NCI-H1092 treated with DMSO at 0.1 percent for 48 hours (cell line): ENCODE data around the gene SLC12A8.

ENCODE experiments used
- DNase-seq: peaks from one replicate; lab custom pipeline; 2025; lab: John Stamatoyannopoulos, UW

SLC12A8 gene

GRCh38 chr3:125076464-125076863, 136.1 kb downstream of the SLC12A8 start:
- no peak for DNase-seq

DNA sequence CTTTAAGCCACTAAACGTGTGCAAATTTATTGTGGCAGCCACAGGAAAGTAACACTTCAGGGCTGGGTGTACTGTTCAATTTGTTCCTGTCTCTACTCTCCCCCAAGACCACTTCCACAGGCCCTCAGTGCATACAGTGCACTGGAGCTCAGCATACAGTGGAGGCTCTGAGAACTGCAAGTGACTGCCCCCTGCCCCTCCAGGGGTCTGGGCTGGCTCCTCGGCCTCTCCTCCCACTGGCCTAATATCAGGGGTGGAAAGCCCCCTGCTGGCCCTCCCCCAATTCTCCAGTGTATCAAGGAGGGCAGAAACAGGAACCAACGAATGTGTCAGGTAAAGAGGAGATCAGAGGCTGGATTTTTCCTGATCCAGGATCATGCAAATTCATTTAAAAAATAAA, 136.8 kb downstream of the SLC12A8 start:
- no peak for DNase-seq

DNA sequence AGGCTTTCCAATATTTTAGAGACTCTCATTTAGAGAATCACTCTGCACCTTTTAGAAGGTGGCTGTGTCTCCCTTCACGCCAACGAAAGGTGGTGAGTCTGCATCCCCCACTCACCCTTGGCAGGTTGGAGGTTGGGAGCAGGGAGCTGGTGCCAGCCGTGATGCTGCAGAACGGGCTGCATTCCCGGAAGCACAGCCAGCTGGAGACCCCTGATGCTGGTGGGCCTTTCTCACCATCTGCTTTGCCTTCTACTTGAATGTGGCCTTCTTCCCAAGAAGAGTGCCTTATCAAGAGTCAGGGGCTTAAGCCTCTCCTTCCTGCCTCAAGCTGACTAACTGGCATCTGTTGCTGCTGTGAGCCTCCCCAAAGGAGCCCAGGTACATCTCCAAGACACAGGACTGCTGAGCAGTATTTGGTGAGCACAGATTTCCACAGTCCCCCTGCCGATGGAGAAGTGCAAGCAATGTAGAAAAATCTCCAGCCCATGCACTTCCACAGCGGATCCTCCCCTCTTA, 139.1 kb downstream of the SLC12A8 start:
- no peak for DNase-seq

DNA sequence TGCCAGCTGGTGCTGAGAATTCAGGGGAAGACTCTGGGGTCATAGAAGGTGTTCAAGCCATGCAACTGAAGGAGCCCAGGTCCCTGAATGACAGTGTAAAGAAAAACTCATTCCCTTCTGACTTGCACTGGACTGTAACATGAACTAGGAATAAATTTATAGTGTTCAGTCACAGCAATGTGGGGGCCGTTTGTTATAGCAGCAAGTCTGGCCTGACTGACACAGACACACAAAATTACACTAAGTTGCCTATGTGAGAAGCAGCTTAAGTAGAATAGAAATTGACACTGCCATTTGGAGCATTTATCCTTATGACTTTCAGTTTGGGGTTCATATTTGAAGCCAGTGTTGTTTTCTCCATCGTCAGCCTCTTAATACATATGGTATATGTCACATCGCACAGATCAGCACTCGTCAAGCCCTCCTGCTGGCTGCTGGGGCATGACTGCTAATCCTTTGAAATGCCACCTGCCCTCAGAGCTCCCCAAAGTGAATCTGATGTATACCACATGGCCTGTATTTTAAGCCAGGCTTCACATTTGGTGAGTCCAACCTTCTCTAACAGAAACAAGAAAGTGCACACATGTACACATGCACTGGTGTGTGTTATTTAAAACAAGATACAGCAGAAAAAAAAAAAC, 139.7 kb downstream of the SLC12A8 start:
- DNase-seq = no peak

DNA sequence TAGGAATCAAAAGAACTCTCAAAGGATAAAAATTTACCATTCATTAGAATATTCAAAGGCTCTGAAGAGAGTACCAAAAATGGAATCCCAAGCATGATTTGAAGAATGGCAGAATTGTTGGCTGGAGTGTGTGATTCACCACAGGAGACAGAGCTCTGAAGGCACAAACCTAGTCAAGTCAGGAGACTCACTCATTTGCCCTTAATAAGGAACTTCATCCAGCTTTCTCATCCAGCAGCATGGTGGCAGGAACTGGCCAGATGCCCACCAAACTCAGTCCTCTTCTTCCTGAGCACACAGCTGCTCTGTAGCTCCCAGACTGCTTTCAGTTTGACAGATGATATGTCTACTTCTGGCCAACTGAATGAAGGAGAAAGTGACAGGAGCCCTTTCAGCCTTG, 140.2 kb downstream of the SLC12A8 start:
- no peak for DNase-seq

DNA sequence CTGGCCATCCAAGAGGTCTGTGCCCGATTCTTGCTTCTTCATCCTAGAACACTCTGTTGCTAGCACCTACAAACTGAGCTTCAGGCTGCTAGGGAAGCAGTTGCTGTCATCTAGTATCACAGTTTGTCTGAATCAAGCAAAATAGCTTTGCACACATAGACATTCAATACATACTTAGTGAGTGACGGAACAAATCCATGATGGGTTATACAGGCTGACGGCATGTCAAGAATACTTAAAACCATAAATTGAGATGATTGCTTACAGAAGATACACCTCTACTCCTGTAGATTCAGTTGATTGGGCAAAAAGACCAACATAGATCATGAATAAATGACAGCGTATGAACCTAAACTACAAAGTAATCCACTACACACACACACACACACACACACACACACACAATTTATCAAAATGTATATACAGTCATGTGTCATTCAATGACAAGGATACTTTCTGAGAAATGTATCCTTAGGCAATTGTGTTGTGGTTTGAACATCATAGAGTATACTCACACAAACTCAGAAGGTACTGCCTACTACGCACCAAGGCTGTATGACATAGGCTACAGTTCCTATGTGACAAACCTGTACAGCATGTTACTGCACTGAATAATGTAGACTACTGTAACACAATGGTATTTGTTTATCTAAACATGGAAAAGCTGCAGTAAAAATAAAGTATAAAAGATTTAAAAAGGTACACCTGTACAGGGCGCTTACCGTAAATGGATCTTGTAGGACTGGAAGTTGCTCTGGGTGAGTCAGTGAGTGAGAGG, 142.4 kb downstream of the SLC12A8 start:
- DNase-seq = no peak

DNA sequence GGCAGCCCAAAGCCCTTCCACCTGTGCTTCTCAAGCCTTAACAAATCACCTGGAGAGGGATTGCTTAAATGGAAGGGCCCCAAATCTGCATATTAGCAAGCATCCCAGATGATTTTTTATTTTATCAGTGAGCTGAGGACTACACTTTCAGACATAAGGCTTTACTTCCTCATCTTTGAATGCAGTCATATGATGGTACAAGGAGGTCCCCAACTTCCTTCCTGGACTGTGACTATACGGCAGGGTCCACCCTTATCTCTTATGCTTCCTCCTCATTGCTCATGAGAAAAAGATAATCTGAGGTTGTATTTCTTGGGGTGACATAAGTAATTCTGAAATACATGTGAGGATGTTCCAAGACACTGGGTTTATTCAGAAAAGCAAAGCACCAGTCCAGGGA, 143.1 kb downstream of the SLC12A8 start:
- no peak for DNase-seq

DNA sequence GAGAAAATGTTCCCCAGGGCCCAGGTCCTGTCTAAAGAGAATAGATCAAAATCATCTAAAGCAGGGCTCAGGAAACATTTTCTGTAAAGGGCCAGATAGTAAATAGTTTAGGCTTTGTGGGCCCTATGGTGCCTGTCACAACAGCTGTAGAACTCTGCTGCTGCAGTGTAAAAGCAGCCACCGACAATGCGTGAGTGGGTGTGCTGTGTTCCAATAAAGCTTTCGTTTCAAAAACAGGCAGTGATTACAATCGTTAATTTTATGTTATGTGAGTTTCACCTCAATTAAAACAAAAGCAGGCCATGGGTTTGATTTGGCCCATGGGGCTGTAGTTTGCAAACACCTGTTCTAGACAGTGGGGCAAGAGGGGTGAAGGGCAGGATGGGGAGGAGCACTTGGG, 144.3 kb downstream of the SLC12A8 start:
- DNase-seq = no peak

DNA sequence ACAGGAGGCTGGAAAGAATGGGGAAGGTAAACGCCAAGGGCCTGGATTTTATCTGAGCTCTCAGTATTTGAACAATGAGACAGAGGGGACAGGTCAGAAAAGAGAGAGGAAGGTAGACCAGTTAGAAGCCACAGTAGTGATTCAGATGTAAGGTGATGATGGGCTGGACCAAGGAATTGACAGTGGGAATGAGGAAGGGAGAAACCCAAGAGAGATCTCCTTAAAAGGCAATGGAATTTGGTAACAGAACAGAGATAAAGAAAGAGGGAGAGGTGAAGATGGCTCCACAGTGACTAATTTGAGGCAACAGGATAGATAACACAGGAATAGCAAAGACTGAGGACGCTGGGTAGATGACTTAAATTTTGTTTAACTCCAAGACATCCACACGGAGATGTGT, 145.3 kb downstream of the SLC12A8 start:
- DNase-seq = no peak

GRCh38 chr3:125062904-125063618, 149.5 kb downstream of the SLC12A8 start:
- DNase-seq = no peak

- no peak for DNase-seq
Observed at GRCh38 chr3:125061646-125062045, 150.9 kb downstream of the SLC12A8 start.

DNA sequence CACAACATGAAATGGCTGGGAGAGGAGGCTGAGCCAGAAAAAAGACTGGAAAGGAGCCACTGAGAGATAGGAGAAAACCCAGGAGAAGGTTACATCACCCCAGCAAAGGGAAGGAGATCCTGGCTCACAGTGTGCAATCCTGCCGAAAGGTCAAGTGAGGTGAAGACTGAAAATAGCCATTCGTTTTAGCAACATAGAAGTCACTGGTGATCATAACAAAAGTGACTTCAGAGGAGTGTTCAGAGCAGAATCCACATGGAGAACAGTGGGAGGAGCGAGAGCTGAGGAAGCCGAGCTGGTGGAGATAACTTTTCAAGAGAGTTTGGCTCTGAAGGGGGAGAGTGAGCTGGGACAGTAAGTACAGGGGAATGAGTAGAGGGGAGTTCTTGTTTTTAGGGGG, 151.4 kb downstream of the SLC12A8 start:
- no peak for DNase-seq

DNA sequence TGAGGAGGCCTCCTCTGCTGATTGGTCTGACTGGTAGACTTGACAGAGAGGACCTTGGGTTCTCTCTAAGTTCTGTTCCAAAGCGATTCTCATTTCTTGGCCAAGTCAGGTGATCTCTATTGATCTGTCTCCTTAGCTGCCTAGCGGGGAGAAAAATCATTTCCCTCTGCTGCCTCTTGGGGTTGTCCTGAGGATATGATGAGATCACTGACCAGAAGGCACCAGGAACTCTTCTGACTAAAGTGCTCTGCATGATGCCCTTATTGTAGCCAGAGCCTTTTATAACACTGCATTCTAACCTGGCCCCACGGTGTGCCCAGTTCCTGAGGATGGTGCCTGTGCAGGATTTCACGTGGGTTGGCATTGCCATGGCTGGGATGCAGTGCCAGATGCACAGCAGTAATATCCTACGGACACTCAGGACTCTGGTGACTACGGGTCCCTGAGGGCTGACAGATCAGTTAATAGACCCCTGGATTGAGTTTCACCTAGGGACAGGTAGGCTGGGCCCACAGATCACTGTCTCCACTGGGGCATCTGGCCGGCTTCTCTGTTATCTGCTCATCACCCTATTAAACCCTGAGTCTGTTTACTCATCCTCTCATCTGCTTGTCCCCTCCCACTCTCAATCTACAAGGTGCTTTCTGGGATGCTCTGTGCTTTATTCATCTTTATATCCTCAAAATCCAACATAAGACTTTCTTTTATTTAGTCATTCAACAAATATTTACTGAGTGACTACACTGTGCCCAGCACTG, 152.9 kb downstream of the SLC12A8 start:
- DNase-seq = no peak

GRCh38 chr3:125058959-125059358, 153.6 kb downstream of the SLC12A8 start:
- no peak for DNase-seq

GRCh38 chr3:125058529-125058928, 154.0 kb downstream of the SLC12A8 start:
- DNase-seq = no peak

- no peak for DNase-seq
Observed at GRCh38 chr3:125057186-125057850, 155.2 kb downstream of the SLC12A8 start.

GRCh38 chr3:125055913-125056745, 156.4 kb downstream of the SLC12A8 start, which contains the start of gene HEG1:
TSS of gene HEG1 (minus strand) at chr3:125055997. CDS start at chr3:125055890, 107 bp downstream.
- DNase-seq = peak; percentile 17

GRCh38 chr3:125055331-125055912, 157.1 kb downstream of the SLC12A8 start:
- no peak for DNase-seq

GRCh38 chr3:125054449-125055329, 157.9 kb downstream of the SLC12A8 start:
- DNase-seq = no peak
